ENCODE data around the gene NEUROD2. TPM values are rescaled to one million over a fixed set of nuclear protein-coding genes. Genes with fewer than 3 reads are reported as not detected.

NEUROD2 gene
- total RNA-seq, 1 donor, result not detected

DNA sequence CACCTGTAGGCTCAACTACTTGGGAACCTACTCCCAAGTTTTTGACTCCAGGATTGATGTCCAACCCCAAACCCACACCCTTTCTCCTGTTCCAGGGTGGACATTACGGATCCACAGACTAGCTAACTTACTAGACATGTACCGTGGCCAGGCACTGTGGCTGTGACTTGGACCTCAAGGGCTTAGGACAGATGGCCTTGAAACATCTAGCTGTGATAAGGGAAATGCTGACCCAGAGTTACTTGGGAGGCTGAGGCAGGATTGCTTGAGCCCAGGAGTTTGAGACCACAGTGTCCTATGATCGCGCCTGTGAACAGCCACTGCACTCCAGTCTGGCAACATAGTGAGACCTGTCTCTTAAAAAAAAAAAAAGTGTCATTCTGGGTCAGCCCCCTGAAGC lies 33.4 kb upstream of the NEUROD2 start:
- TF ChIP-seq, protein P1, sequence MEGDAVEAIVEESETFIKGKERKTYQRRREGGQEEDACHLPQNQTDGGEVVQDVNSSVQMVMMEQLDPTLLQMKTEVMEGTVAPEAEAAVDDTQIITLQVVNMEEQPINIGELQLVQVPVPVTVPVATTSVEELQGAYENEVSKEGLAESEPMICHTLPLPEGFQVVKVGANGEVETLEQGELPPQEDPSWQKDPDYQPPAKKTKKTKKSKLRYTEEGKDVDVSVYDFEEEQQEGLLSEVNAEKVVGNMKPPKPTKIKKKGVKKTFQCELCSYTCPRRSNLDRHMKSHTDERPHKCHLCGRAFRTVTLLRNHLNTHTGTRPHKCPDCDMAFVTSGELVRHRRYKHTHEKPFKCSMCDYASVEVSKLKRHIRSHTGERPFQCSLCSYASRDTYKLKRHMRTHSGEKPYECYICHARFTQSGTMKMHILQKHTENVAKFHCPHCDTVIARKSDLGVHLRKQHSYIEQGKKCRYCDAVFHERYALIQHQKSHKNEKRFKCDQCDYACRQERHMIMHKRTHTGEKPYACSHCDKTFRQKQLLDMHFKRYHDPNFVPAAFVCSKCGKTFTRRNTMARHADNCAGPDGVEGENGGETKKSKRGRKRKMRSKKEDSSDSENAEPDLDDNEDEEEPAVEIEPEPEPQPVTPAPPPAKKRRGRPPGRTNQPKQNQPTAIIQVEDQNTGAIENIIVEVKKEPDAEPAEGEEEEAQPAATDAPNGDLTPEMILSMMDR (IDR thresholded peaks at IDR 0.05; ENCODE audit: insufficient read depth, low read depth, low read length), result no peak
- no peak for DNase-seq (ENCODE audit: low read depth)
- no peak overlapping the region for H3K4me3 ChIP-seq (ENCODE audit: low read depth, low read length)

DNA sequence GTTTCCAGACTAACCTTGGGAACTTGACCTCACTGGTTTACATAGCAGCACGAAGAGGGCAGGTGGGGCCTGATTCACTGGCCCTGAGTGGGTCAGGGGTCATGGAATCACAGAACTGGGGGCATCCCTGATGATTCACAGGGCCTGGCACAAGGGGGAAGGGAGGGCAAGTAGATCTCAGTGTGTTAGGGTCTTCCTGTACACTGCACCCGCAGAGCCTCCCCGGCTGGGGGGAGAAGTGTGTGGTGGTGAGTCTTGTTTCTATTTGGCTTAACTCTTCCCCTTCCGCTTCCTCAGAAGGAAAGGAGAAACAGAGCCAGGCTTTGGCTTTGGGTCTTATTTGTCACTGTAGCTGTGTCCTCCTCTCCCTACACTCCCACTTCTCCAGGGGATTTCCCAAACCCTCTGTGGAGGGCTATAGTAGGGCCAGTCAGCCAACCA lies 32.9 kb upstream of the NEUROD2 start:
- no peak for DNase-seq (ENCODE audit: low read depth)
- no peak overlapping the region for H3K4me3 ChIP-seq (ENCODE audit: low read depth, low read length)
- TF ChIP-seq, protein P1 (IDR thresholded peaks at IDR 0.05; ENCODE audit: insufficient read depth, low read depth, low read length), result no peak

DNA sequence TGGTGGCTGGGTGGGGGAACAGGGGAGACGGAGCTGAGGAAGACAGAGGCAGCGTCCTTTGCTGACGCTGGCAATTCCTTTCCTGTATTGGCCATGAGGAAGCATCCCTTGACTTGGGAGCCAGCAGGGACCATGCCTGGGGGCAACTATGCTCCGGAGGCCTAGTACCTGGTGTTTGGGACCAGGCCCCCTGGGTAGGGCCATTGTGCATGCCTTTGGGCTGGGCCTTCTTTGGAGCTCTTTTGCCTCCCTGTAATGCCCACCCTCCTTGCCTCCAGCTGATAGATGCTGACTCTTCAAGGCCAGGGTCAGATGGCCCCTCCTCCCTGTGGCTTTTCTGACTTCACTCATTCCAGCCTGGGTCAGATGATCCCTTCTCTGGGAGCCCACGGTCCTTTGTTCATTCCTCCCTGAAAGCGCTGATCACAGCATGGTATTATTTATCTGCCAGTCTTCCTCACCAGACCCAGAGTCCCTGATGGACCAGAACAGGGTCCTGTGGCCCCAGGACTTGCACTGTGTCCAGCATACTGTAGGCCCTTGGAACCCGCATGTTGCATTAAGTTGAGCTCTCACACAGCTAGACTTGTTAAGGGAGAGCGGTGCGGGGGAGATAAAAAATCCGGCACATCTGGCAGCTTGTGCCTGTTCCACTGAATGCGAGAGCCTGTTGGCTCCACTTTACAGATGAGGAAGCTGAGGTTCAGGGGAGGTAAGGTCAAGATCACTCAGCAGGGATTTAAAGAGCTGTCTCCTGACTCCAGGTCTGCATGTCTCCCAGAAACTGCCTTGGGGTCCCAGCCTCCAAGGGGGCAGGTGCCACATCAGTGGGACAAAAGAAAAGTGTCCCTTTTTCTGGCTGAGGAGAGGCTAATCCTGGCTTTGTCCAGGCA lies 32.1 kb upstream of the NEUROD2 start:
- TF ChIP-seq, protein P1 (IDR thresholded peaks at IDR 0.05; ENCODE audit: insufficient read depth, low read depth, low read length), result no peak
- no peak overlapping the region for H3K4me3 ChIP-seq (ENCODE audit: low read depth, low read length)
- no peak for DNase-seq (ENCODE audit: low read depth)

DNA sequence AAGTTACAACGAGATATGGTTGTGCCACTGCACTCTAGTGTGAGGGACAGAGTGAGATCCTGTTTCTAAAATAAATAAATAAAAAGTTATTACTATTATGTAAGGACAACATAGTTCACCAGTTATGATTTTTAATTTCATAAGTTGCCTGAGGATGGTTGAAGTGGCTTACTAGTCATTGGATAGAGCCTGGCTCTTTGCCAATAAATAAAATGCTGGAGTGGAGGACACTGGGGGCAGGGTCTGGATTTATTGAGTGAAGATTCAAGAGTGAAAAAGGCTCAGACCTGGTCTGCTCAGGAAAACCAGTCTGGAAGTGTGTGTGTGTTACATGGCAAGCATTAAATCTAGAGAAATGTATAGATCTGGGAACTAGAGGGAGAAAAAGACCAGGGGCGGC lies 31.3 kb upstream of the NEUROD2 start:
- DNase-seq (ENCODE audit: low read depth), result no peak
- H3K4me3 ChIP-seq (ENCODE audit: low read depth, low read length), result no peak overlapping the region
- TF ChIP-seq, protein P1 (IDR thresholded peaks at IDR 0.05; ENCODE audit: insufficient read depth, low read depth, low read length), result no peak

DNA sequence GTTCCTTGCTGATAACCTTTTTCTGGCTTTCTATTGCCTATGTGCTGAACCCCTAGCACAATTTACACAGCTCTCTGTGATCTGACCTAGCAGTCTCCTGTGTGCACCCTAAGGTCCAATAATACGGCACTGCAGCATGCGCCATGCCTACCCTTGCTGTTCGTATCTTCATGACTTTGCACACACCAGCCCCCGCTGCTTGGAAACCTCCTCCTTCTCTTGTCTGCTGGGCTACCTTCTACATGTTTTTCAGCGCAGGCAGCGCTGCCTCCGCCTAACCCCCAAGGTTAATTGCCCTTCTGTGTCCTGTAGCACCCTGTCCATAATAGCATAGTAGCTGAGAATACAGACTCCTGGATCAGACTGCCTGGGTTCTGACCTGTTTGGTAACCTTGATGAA lies 30.6 kb upstream of the NEUROD2 start:
- peak overlapping the region; percentile 97 for H3K4me3 ChIP-seq (ENCODE audit: low read depth, low read length)
- TF ChIP-seq, protein P1 (IDR thresholded peaks at IDR 0.05; ENCODE audit: insufficient read depth, low read depth, low read length), result no peak
- no peak for DNase-seq (ENCODE audit: low read depth)

DNA sequence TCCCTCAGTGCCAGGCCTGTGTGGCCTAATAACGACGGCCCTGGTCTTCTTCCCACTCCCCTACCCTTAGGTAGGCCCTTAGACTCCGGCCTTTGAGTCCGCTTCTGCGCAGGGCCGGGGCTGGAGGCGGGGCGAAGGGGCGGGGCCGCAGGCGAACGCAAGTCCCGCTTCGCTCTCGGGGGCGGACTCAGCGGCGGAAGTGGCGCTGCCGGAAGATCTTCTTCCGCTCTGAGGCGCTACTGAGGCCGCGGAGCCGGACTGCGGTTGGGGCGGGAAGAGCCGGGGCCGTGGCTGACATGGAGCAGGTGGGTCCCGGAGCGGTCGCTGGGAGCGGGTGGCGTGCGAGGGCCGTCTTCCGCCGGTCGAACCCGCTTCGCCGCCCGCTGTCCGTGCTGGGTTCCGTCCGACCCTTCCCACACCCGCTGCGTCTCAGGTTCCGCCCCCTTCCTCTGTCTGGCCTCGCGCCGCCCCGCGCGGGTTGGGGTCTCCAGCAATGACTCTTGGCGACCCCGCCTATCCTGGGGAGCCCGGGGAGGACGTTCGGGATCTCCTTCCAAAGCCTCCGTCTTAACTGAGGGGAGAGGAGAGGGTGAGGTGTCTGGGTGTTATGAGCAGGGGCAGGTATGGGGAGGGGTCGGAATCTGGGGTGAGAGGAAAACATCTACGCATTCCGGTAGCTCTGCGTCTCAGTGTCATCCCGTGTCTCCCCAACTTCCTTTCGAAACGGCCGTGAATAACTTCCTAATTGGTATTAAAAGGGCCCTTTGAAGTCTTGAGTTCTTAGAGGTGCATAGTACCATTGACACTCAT lies 29.4 kb upstream of the NEUROD2 start, which contains the start of gene STARD3:
STARD3 (plus strand) TSS at position 218 of the 810 bp plus-strand sequence. CDS start 16,388 bp downstream, outside the sequence.
- TF ChIP-seq, protein P1 (IDR thresholded peaks at IDR 0.05; ENCODE audit: insufficient read depth, low read depth, low read length), result no peak
- peak; percentile 89 for DNase-seq (ENCODE audit: low read depth)
- peak within 1 kb of the TSS; percentile 97 for H3K4me3 ChIP-seq (ENCODE audit: low read depth, low read length)

All from fibroblast of villous mesenchyme (primary cell).